ENCODE measurements around the gene SEMA7A.
"Not testable (repeated sequence)": the region's sequence is repeated elsewhere in the genome, so short reads cannot be mapped to it uniquely, and the experiment has no call there.

Gene SEMA7A

DNA sequence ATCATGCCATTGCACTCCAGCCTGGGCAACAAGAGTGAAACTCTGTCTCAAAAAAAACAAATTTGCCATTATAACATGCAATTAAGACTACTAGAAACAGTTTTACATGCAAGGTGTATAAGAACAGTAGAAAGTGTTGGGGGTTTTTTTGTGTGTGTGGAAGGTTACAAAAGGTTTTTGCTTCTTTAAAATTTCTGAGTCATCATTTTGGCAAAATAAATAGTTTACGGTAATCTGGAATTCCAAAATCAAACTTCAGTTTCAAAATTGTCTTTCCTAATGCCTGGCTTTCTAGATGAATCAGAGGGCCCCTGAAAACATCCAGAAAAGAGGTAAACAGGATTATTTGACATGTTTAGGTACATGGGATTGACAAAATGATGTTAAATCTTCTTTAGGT lies 72.9 kb downstream of the SEMA7A start:
- peaks cover 16% of the 10 kb centered on the region for H3K27me3 ChIP-seq (replicated peaks; ENCODE audit: control insufficient read depth, insufficient read depth, low read length, poor library complexity, severe bottlenecking)
- H3K4me3 ChIP-seq (ENCODE audit: insufficient read depth, low read depth, low read length, poor library complexity, severe bottlenecking); H3K27ac ChIP-seq (ENCODE audit: insufficient read depth, low read length, poor library complexity, severe bottlenecking); H3K36me3 ChIP-seq (ENCODE audit: control insufficient read depth, insufficient read depth, low read length); DNase-seq; H3K9me3 ChIP-seq (ENCODE audit: control insufficient read depth, low read length); H3K4me1 ChIP-seq (ENCODE audit: control insufficient read depth, insufficient read depth, low read length, poor library complexity, severe bottlenecking): not testable (repeated sequence)

DNA sequence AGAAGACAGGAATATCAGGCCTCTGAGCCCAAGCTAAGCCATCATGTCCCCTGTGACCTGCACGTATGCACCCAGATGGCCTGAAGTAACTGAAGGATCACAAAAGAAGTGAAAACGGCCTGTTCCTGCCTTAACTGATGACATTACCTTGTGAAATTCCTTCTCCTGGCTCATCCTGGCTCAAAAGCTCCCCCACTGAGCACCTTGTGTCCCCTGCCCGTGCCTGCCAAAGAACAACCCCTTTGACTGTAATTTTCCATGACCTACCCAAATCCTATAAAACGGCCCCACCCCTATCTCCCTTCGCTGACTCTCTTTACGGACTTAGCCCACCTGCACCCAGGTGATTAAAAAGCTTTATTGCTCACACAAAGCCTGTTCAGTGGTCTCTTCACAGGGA lies 74.4 kb downstream of the SEMA7A start:
- H3K36me3 ChIP-seq (ENCODE audit: control insufficient read depth, insufficient read depth, low read length); H3K4me1 ChIP-seq (ENCODE audit: control insufficient read depth, insufficient read depth, low read length, poor library complexity, severe bottlenecking); H3K4me3 ChIP-seq (ENCODE audit: insufficient read depth, low read depth, low read length, poor library complexity, severe bottlenecking); H3K27ac ChIP-seq (ENCODE audit: insufficient read depth, low read length, poor library complexity, severe bottlenecking); H3K9me3 ChIP-seq (ENCODE audit: control insufficient read depth, low read length); DNase-seq; H3K27me3 ChIP-seq (replicated peaks; ENCODE audit: control insufficient read depth, insufficient read depth, low read length, poor library complexity, severe bottlenecking): not testable (repeated sequence)
